B cell (primary cell): ENCODE results near the gene OR14K1. TPM values are rescaled to one million over a fixed set of nuclear protein-coding genes. Genes with fewer than 3 reads are reported as not detected.
"Not testable (repeated sequence)": the region's sequence is repeated elsewhere in the genome, so short reads cannot be mapped to it uniquely, and the experiment has no call there.

Experiments used
- ATAC-seq: fragments of 200-7000 bp; cut with Tn5 transposase; one replicate; pipeline ENCODE4 v1.10.0; 2021; ENCODE audit warnings: low read depth, mild to moderate bottlenecking, moderate number of reproducible peaks, moderate library complexity
- CTCF ChIA-PET: fragments of 350-600 bp; sonication (Branson Sonifier 250); formaldehyde crosslinking; loops from one replicate; lab custom pipeline; 2021; ENCODE audit warnings: antibody characterized with exemption, inconsistent platforms; lab: Charles Lee
- POLR2A ChIA-PET: fragments of 350-600 bp; sonication (Branson Sonifier 250); formaldehyde crosslinking; loops from one replicate; lab custom pipeline; 2021; ENCODE audit warnings: antibody characterized with exemption; lab: Charles Lee
- DNase-seq: peaks from one replicate; pipeline ENCODE4 v3.0.0; 2013
- H2AFZ ChIP-seq: 2 replicates; pipeline ENCODE4 v1.6.1; 2012; ENCODE audit warnings: mild to moderate bottlenecking, low read depth, low read length; ENCODE audit not compliant: insufficient read depth, poor library complexity, severe bottlenecking
- H3K27ac ChIP-seq, 2 donors: 1 replicate in 1 of 2; 2 replicates in 1 of 2; pipeline ENCODE4 v1.5.1; 2012 to 2013; ENCODE audit warnings: low read length in 2 of 2, mild to moderate bottlenecking in 2 of 2, moderate library complexity in 1 of 2
- H3K27me3 ChIP-seq, 4 experiments: fragments of 200-600 bp in 1 of 4; sonication (generic) in 1 of 4; replicated peaks in 1 of 4; 1 replicate in 2 of 4; 2 replicates in 2 of 4; pipeline versions ENCODE4 v1.6.1 to v1.7.0; 2013 to 2016; ENCODE audit warnings: low read length in 3 of 4, mild to moderate bottlenecking in 2 of 4, mixed read lengths in 1 of 4, moderate library complexity in 1 of 4; ENCODE audit not compliant: insufficient read depth in 4 of 4, control insufficient read depth in 3 of 4; ENCODE audit errors: control extremely low read depth in 1 of 4
- H3K36me3 ChIP-seq, 2 experiments: replicated peaks in 1 of 2; 1 replicate in 1 of 2; 2 replicates in 1 of 2; pipeline versions ENCODE4 v1.6.1 to v1.7.1; 2013; ENCODE audit warnings: low read length in 1 of 2; ENCODE audit not compliant: insufficient read depth in 2 of 2, control insufficient read depth in 1 of 2; ENCODE audit errors: control extremely low read depth in 1 of 2, extremely low read depth in 1 of 2
- H3K4me1 ChIP-seq, 2 donors: fragments of 200-600 bp in 1 of 2; sonication (generic) in 1 of 2; 1 replicate in 1 of 2; 2 replicates in 1 of 2; pipeline versions ENCODE4 v1.5.1 to v1.6.1; 2013 to 2017; ENCODE audit warnings: low read length in 2 of 2; ENCODE audit not compliant: control insufficient read depth in 2 of 2, insufficient read depth in 2 of 2
- H3K4me2 ChIP-seq: replicated peaks from 2 replicates; pipeline ENCODE3; 2012; ENCODE audit warnings: mild to moderate bottlenecking, low read depth, low read length; ENCODE audit not compliant: poor library complexity, severe bottlenecking
- H3K4me3 ChIP-seq, 5 experiments: fragments of 200-600 bp in 1 of 5; sonication (generic) in 1 of 5; 1 replicate in 3 of 5; 2 replicates in 2 of 5; pipeline versions ENCODE4 v1.5.1 to v1.7.0; 2011 to 2016; ENCODE audit warnings: low read length in 4 of 5, mild to moderate bottlenecking in 4 of 5, low read depth in 2 of 5, control low read depth in 1 of 5, moderate library complexity in 1 of 5; ENCODE audit not compliant: insufficient read depth in 1 of 5; ENCODE audit errors: control extremely low read depth in 1 of 5, extremely low read depth in 1 of 5
- H3K79me2 ChIP-seq: fragments of 200-600 bp; sonication (generic); one replicate; pipeline ENCODE4 v1.6.0; 2016; ENCODE audit warnings: low read length; ENCODE audit not compliant: control insufficient read depth, insufficient read depth
- H3K9ac ChIP-seq: fragments of 200-600 bp; sonication (generic); 2 replicates; pipeline ENCODE4 v1.6.1; 2017; ENCODE audit warnings: mild to moderate bottlenecking, low read length, moderate library complexity
- H3K9me3 ChIP-seq, 3 donors: one replicate each; pipeline versions ENCODE4 v1.6.1 to v1.7.1; 2013; ENCODE audit warnings: low read length in 2 of 3; ENCODE audit not compliant: control insufficient read depth in 2 of 3, insufficient read depth in 1 of 3; ENCODE audit errors: control extremely low read depth in 1 of 3
- H4K20me1 ChIP-seq: 2 replicates; pipeline ENCODE4 v1.6.0; 2012; ENCODE audit warnings: mild to moderate bottlenecking, low read length; ENCODE audit not compliant: insufficient read depth, control insufficient read depth, poor library complexity, severe bottlenecking
- H3K27ac Mint-ChIP-seq: one replicate; pipeline ENCODE4 v1.8.0; 2021; ENCODE audit warnings: mixed read lengths
- H3K27me3 Mint-ChIP-seq: one replicate; pipeline ENCODE4 v1.8.0; 2021; ENCODE audit warnings: mixed read lengths
- H3K4me1 Mint-ChIP-seq: one replicate; pipeline ENCODE4 v1.8.0; 2021; ENCODE audit warnings: mixed read lengths
- H3K4me3 Mint-ChIP-seq: one replicate; pipeline ENCODE4 v1.8.0; 2021; ENCODE audit warnings: mixed read lengths
- H3K9me3 Mint-ChIP-seq: one replicate; pipeline ENCODE4 v1.8.0; 2022; ENCODE audit warnings: mixed read lengths; ENCODE audit not compliant: insufficient read depth
- CTCF ChIP-seq: fragments of 200-600 bp; IDR thresholded peaks from one replicate; pipeline ENCODE4 v1.8.0; 2022; ENCODE audit warnings: antibody characterized with exemption, mild to moderate bottlenecking
- EZH2 ChIP-seq: IDR thresholded peaks from 2 replicates; pipeline ENCODE4 v1.6.1; 2012; ENCODE audit warnings: borderline replicate concordance, low read depth, mild to moderate bottlenecking, moderate library complexity, low read length; ENCODE audit not compliant: insufficient read depth, poor library complexity, severe bottlenecking
- WGBS: methylation state at CpG from one replicate; pipeline ENCODE4 v1.1.5; 2013; ENCODE audit warnings: missing lambda C conversion rate; ENCODE audit not compliant: insufficient coverage; 5-methylcytosine and 5-hydroxymethylcytosine counted together
- intact Hi-C: fragments of 100-400 bp; cut with micrococcal nuclease; formaldehyde crosslinking; loops from one replicate; pipeline ENCODE4 v1.10.0; 2022
- polyA minus RNA-seq: library from RNA; depleted of rRNA, polyadenylated mRNA; stranded (reverse); fragments of >200 nt; gene quantifications from 2 replicates; pipeline ENCODE4 v1.2.3, GENCODE V29; 2012
- polyA plus RNA-seq: library from polyadenylated mRNA; depleted of rRNA; stranded (reverse); fragments of >200 nt; gene quantifications from 2 replicates; pipeline ENCODE4 v1.2.3, GENCODE V29; 2012
- total RNA-seq, 2 donors: library from RNA; stranded (reverse); fragments of 120-200 nt in 1 of 2; gene quantifications; 1 replicate in 1 of 2; 2 replicates in 1 of 2; pipeline versions ENCODE4 v1.2.3 to v1.2.4, GENCODE V29; 2013 to 2022

Gene OR14K1
- total RNA-seq (not detected in 2 replicates), polyA plus RNA-seq (not detected in 2 replicates), polyA minus RNA-seq (not detected in 2 replicates)
- total RNA-seq (2013), result not detected

DNA sequence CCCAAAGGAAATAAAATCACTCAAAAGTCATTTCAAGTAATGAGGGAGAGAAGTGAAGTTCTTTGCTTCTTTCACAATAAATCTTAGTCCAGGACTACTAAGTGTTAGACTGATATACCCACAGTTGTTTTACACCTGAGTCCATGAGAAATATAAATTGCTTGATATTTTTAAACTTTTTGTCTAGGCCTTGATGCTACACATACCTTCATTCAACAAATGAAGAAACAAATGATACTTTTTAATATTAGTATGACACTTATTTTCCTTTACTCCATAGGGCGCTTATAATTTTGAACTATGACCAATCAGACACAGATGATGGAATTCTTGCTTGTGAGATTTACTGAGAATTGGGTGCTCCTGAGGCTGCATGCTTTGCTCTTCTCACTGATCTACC is at the start of gene OR14K1:
Gene OR14K1, plus strand, starts transcription at position 301 of the 400 bp plus-strand sequence. Its CDS starts 0 bp downstream, at position 301.
- no peaks in the 10 kb centered on the region for H3K9me3 ChIP-seq
- DNase-seq (no peak), ATAC-seq (no peak)
- intact Hi-C loops, result no loop called here
- H3K27ac Mint-ChIP-seq, result no peak within 1 kb of the TSS
- H3K4me2 ChIP-seq, result no peak within 1 kb of the TSS
- H2AFZ ChIP-seq, result no peak within 1 kb of the TSS
- TF ChIP-seq CTCF (no peak), EZH2 (no peak)
- peaks cover 3% of the 10 kb centered on the region for H3K27me3 Mint-ChIP-seq
- H3K9ac ChIP-seq, result no peak within 1 kb of the TSS
- ChIA-PET POLR2A (no interaction called here), CTCF (no interaction called here)
- no peaks in the 10 kb centered on the region for H3K79me2 ChIP-seq
- H3K4me1 ChIP-seq, result no peaks in the 10 kb centered on the region
- H3K9me3 Mint-ChIP-seq, result no peaks in the 10 kb centered on the region
- no peak within 1 kb of the TSS for H3K4me3 ChIP-seq
- no peak within 1 kb of the TSS for H3K4me3 Mint-ChIP-seq
- H3K27me3 ChIP-seq, result no peaks in the 10 kb centered on the region
- no peaks in the 10 kb centered on the region for H3K36me3 ChIP-seq
- H4K20me1 ChIP-seq, result no peaks in the 10 kb centered on the region
- no CpG with 5 or more reads among the region's 1 CpG for WGBS
- no peak within 1 kb of the TSS for H3K27ac ChIP-seq
- no peaks in the 10 kb centered on the region for H3K4me1 Mint-ChIP-seq

DNA sequence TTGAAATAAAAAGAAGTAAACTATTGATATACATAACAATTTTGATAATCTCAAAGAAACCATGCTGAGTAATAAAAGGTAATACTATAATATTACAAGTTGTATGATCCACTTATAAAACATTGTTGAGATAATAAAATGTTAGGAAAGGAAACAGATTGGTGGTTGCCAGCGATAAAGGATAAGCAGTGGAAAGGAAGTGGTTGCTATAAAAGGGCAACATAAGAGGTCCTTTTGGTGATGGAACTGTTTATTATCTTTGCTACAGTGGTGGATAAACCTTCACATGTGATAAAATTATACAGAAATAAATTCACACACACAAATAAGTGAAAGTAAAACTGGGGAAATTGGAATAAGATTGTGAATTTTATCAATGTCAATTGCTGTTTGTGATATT is 37.1 kb upstream of the OR14K1 start:
- no peaks in the 10 kb centered on the region for H3K9me3 Mint-ChIP-seq
- intact Hi-C loops, result no loop called here
- TF ChIP-seq EZH2 (no peak), CTCF (no peak)

DNA sequence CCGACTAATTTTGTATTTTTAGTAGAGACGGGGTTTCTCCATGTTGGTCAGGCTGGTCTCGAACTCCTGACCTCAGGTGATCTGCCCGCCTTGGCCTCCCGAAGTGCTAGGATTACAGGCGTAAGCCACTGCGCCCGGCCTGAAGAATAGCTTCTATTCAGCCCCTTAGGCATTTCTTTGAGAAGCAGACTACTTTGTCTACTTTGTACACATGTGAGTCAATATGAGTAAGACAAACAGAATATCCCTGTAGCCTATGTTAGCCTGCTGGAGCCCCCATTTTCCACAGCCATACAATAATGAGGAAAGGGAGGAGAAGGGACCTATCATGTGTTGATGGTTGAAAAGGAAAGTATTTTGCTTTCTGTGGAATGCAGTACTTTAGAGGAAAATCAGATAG is 27.7 kb upstream of the OR14K1 start:
- ATAC-seq, CTCF ChIA-PET, H3K27me3 ChIP-seq, H3K27me3 Mint-ChIP-seq, DNase-seq, H3K4me3 Mint-ChIP-seq, H3K9me3 Mint-ChIP-seq, intact Hi-C loops, H2AFZ ChIP-seq, H4K20me1 ChIP-seq, H3K79me2 ChIP-seq, H3K4me2 ChIP-seq, H3K36me3 ChIP-seq, H3K9me3 ChIP-seq, H3K27ac Mint-ChIP-seq, H3K4me1 ChIP-seq, H3K9ac ChIP-seq, H3K4me3 ChIP-seq, H3K27ac ChIP-seq, POLR2A ChIA-PET, H3K4me1 Mint-ChIP-seq: not testable (repeated sequence)
- 100% methylated on average over 1 of the region's 8 CpGs for WGBS

More for the DNA sequence above, 37.1 kb upstream of the OR14K1 start:
- Mint-ChIP-seq H3K27me3 (peaks cover 4% of the 10 kb centered on the region), H3K27ac (no peak overlapping the region), H3K4me3 (no peak overlapping the region), H3K4me1 (no peaks in the 10 kb centered on the region)
- H3K27ac ChIP-seq, result no peak overlapping the region
- H2AFZ ChIP-seq, result no peak overlapping the region
- H4K20me1 ChIP-seq, result no peaks in the 10 kb centered on the region
- no peak for DNase-seq
- no peak for ATAC-seq
- H3K9ac ChIP-seq, result no peak overlapping the region
- no peaks in the 10 kb centered on the region for H3K27me3 ChIP-seq
- WGBS, result no CpG with 5 or more reads among the region's 1 CpG
- H3K79me2 ChIP-seq, result no peaks in the 10 kb centered on the region
- H3K4me2 ChIP-seq, result no peak overlapping the region
- H3K36me3 ChIP-seq, result no peaks in the 10 kb centered on the region
- no peaks in the 10 kb centered on the region for H3K4me1 ChIP-seq
- ChIA-PET CTCF (no interaction called here), POLR2A (no interaction called here)
- H3K9me3 ChIP-seq, result no peaks in the 10 kb centered on the region
- H3K4me3 ChIP-seq, result no peak overlapping the region
